PC-9 (cell line): ENCODE measurements around the gene CHTF18. TPM values are rescaled to one million over a fixed set of nuclear protein-coding genes. Genes with fewer than 3 reads are reported as not detected.

Experiments
- BruUV-seq: library from RNA; stranded (reverse); fragments of 400-500 nt; replicated peaks from 2 replicates; lab custom pipeline; 2021; lab: Mats Ljungman, UMichigan
- CTCF ChIA-PET: fragments of 300-600 bp; sonication (Branson Sonifier 250); formaldehyde crosslinking; loops from one replicate; lab custom pipeline; 2022; ENCODE audit warnings: antibody characterized with exemption; lab: Charles Lee
- POLR2A ChIA-PET: fragments of 300-600 bp; sonication (Branson Sonifier 250); formaldehyde crosslinking; loops from one replicate; lab custom pipeline; 2022; ENCODE audit warnings: antibody characterized with exemption; ENCODE audit not compliant: unreplicated experiment; lab: Charles Lee
- DNase-seq, 2 experiments: peaks; one replicate each; pipeline versions ENCODE4 v3.0.0 to v3.0.0-alpha.2; 2015 to 2022; ENCODE audit warnings: mixed read lengths in 1 of 2
- H2AFZ ChIP-seq: fragments of 200-600 bp; sonication (generic); 2 replicates; pipeline ENCODE4 v1.8.1; 2017; ENCODE audit warnings: antibody characterized with exemption
- H3F3A ChIP-seq: fragments of 200-600 bp; sonication (generic); 2 replicates; pipeline ENCODE4 v1.8.1; 2017; ENCODE audit warnings: antibody characterized with exemption, mild to moderate bottlenecking, low read depth; ENCODE audit not compliant: insufficient read depth
- H3K27ac ChIP-seq: fragments of 200-600 bp; sonication (generic); 2 replicates; pipeline ENCODE4 v1.6.1; 2016; ENCODE audit warnings: mixed run types
- H3K27me3 ChIP-seq: fragments of 200-600 bp; sonication (generic); 2 replicates; pipeline ENCODE4 v1.6.1; 2016; ENCODE audit warnings: low read depth, mixed run types; ENCODE audit not compliant: insufficient read depth
- H3K36me3 ChIP-seq: fragments of 200-600 bp; sonication (generic); 2 replicates; pipeline ENCODE4 v1.6.1; 2016; ENCODE audit warnings: low read depth, mixed run types
- H3K4me1 ChIP-seq: fragments of 200-600 bp; sonication (generic); replicated peaks from 2 replicates; pipeline ENCODE4 v1.6.1; 2016; ENCODE audit warnings: mixed run types; ENCODE audit not compliant: insufficient read depth
- H3K4me2 ChIP-seq: fragments of 200-600 bp; sonication (generic); 2 replicates; pipeline ENCODE4 v1.6.1; 2017; ENCODE audit warnings: mixed run types
- H3K4me3 ChIP-seq: fragments of 200-600 bp; sonication (generic); 2 replicates; pipeline ENCODE4 v1.6.1; 2016; ENCODE audit warnings: mixed run types
- H3K79me2 ChIP-seq: fragments of 200-600 bp; sonication (generic); 2 replicates; pipeline ENCODE4 v1.6.1; 2017; ENCODE audit warnings: low read depth, mixed run types
- H3K9me2 ChIP-seq: fragments of 200-600 bp; sonication (generic); 2 replicates; pipeline ENCODE4 v1.8.1; 2017; ENCODE audit warnings: mild to moderate bottlenecking; ENCODE audit not compliant: insufficient read depth
- H3K9me3 ChIP-seq: fragments of 200-600 bp; sonication (generic); 2 replicates; pipeline ENCODE4 v1.8.1; 2016; ENCODE audit warnings: low read depth; ENCODE audit not compliant: insufficient read depth
- H4K20me1 ChIP-seq: fragments of 200-600 bp; sonication (generic); 2 replicates; pipeline ENCODE4 v1.8.1; 2017; ENCODE audit not compliant: insufficient read depth
- CTCF ChIP-seq: fragments of 200-600 bp; sonication (generic); conservative IDR thresholded peaks from 2 replicates; pipeline ENCODE4 v1.6.1; 2017; ENCODE audit warnings: mixed run types, antibody characterized with exemption, mild to moderate bottlenecking, moderate library complexity
- EZH2 ChIP-seq: fragments of 200-600 bp; sonication (generic); IDR thresholded peaks from 2 replicates; pipeline ENCODE4 v1.8.0; 2017; ENCODE audit warnings: antibody characterized with exemption, low read depth
- intact Hi-C: fragments of 100-400 bp; cut with micrococcal nuclease; formaldehyde crosslinking; loops from one replicate; pipeline ENCODE4 v1.10.0; 2022; ENCODE audit not compliant: unreplicated experiment
- total RNA-seq: library from RNA; stranded (reverse); gene quantifications from 2 replicates; pipeline ENCODE4 v1.2.3, GENCODE V29; 2021

Gene CHTF18
- total RNA-seq, 1 experiment from 2014 or later: 67.7 TPM

GRCh38 chr16:838741-839140, 50.3 kb downstream of the CHTF18 start:
- no peaks in the 10 kb centered on the region for H3K9me2 ChIP-seq
- no peak overlapping the region for H3K4me2 ChIP-seq
- no peaks in the 10 kb centered on the region for H3K4me1 ChIP-seq
- no peaks in the 10 kb centered on the region for H3K36me3 ChIP-seq
- intact Hi-C loops: no loop called here
- H3F3A ChIP-seq: no peaks in the 10 kb centered on the region
- H4K20me1 ChIP-seq: no peaks in the 10 kb centered on the region
- H3K9me3 ChIP-seq: peaks cover 5% of the 10 kb centered on the region; the same call in 1 of the 2 replicates
- no peak overlapping the region for H2AFZ ChIP-seq
- POLR2A ChIA-PET: no interaction called here
- BruUV-seq: no TSS peak
- TF ChIP-seq EZH2 (no peak), CTCF (no peak)
- H3K27me3 ChIP-seq: peaks cover 86% of the 10 kb centered on the region
- CTCF ChIA-PET: no interaction called here
- H3K27ac ChIP-seq: no peak overlapping the region
- H3K4me3 ChIP-seq: no peak overlapping the region
- no peaks in the 10 kb centered on the region for H3K79me2 ChIP-seq
- DNase-seq: no peak

DNA sequence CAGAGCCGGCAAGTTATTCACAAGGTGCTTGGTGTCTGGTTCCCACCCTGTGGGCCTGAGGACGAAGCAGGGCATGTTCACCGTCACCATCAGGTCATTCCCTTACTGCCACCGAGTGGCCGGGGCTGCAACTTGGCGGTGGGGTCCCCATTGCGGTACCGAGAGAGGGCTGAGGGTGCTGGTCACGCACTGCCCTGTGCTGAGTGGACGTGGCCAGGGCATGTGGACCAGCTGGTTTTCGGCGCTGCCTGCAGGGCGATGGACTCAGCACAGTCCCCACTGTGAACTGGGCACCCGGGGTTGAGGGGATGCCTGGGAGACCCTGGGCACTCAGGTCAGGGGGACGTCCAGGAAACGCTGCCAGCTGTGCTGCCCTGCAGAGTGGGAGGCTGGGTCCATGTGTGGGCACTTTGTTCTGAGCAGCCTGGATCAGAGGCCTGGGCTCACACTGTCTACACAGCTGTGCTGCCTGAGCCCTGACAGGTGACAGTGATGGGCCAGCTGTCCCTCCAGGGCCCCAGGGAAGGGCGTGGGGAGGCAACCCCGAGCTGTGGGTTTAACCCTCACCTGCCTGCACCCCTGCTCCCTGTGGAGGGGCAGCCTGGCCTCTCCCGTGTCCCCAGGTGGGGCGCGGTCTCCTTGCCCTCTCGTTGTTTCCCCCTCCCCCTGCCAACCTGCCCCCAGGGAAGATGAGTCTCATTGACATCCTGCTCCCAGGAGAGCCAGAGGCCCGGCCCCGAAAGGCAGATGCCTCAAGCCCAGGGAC, 51.4 kb downstream of the CHTF18 start:
- CTCF ChIA-PET: no interaction called here
- Histone ChIP-seq H3K27ac (no peak overlapping the region), H3K4me2 (no peak overlapping the region), H3K9me2 (no peaks in the 10 kb centered on the region), H3K36me3 (no peaks in the 10 kb centered on the region), H3K4me3 (no peak overlapping the region), H3K27me3 (peaks cover 86% of the 10 kb centered on the region), H2AFZ (no peak overlapping the region), H4K20me1 (no peaks in the 10 kb centered on the region), H3K4me1 (no peaks in the 10 kb centered on the region), H3K79me2 (no peaks in the 10 kb centered on the region), H3F3A (no peaks in the 10 kb centered on the region), H3K9me3 (peaks cover 5% of the 10 kb centered on the region; the same call in 1 of the 2 replicates)
- POLR2A ChIA-PET: no interaction called here
- DNase-seq: no peak
- TF ChIP-seq CTCF (no peak), EZH2 (no peak)
- no TSS peak for BruUV-seq
- intact Hi-C loops: no loop called here

- ChIA-PET CTCF (interaction anchor here (0.7 kb wide), 1 partner anchor 128 kb away, joined by 9 read pairs; no protein-coding TSS in a partner anchor), POLR2A (no interaction called here)
- no peaks in the 10 kb centered on the region for H4K20me1 ChIP-seq
- H3K79me2 ChIP-seq: no peaks in the 10 kb centered on the region
- no peak overlapping the region for H3K4me3 ChIP-seq
- no TSS peak for BruUV-seq
- peaks cover 84% of the 10 kb centered on the region for H3K27me3 ChIP-seq
- no peak overlapping the region for H2AFZ ChIP-seq
- no peak for DNase-seq
- no peaks in the 10 kb centered on the region for H3K36me3 ChIP-seq
- TF ChIP-seq CTCF (no peak), EZH2 (no peak)
- no peak overlapping the region for H3K27ac ChIP-seq
- no peaks in the 10 kb centered on the region for H3K9me2 ChIP-seq
- no peaks in the 10 kb centered on the region for H3F3A ChIP-seq
- peaks cover 5% of the 10 kb centered on the region; the same call in 1 of the 2 replicates for H3K9me3 ChIP-seq
- no peak overlapping the region for H3K4me2 ChIP-seq
- no peaks in the 10 kb centered on the region for H3K4me1 ChIP-seq
- intact Hi-C loops: no loop called here
Measured at GRCh38 chr16:840561-841454, 52.4 kb downstream of the CHTF18 start.
